ENCODE data around the gene ELK4. TPM values are rescaled to one million over a fixed set of nuclear protein-coding genes. Genes with fewer than 3 reads are reported as not detected.

ELK4 gene
- total and polyA plus RNA-seq, 2 of the 13 experiments (the other 11 are each of a cell fraction or from before 2014, with no cell fraction given) = 8.3 to 13.1 TPM

GRCh38 chr1:205616563-205617293 is 15.1 kb downstream of the ELK4 start (continued):
- TF ChIP-seq ZNF646 (CRISPR knock-in tag; IDR thresholded peaks at IDR 0.05) (no peak), ZNF230 (CRISPR knock-in tag; IDR thresholded peaks at IDR 0.05) (no peak), ZNF770 (CRISPR knock-in tag; IDR thresholded peaks at IDR 0.05) (no peak), ZNF841 (CRISPR knock-in tag; IDR thresholded peaks at IDR 0.05; ENCODE audit: borderline replicate concordance) (no peak), GTF2F1 (IDR thresholded peaks at IDR 0.05; ENCODE audit: low read length) (no peak), ZNF670 (CRISPR knock-in tag; IDR thresholded peaks at IDR 0.05; ENCODE audit: borderline replicate concordance) (no peak), ZBTB21 (CRISPR knock-in tag; IDR thresholded peaks at IDR 0.05) (peak; percentile 65; the same call in 1 of the 2 replicates), JUN (CRISPR knock-in tag; IDR thresholded peaks at IDR 0.05) (no peak), ZMYM2 (CRISPR knock-in tag; IDR thresholded peaks at IDR 0.05) (no peak), THAP9 (CRISPR knock-in tag; IDR thresholded peaks at IDR 0.05; ENCODE audit: borderline replicate concordance) (no peak), NCOA2 (CRISPR knock-in tag; IDR thresholded peaks at IDR 0.05) (no peak; the same call in 1 of the 2 replicates), ZNF615 (CRISPR knock-in tag; IDR thresholded peaks at IDR 0.05; ENCODE audit: borderline replicate concordance) (no peak), GMEB1 (CRISPR knock-in tag; IDR thresholded peaks at IDR 0.05; ENCODE audit: borderline replicate concordance) (no peak), ARID2 (CRISPR knock-in tag; IDR thresholded peaks at IDR 0.05; ENCODE audit: borderline replicate concordance) (no peak), PPARG (CRISPR knock-in tag; conservative IDR thresholded peaks at IDR 0.05) (no peak)
